Type B pancreatic cell (in vitro differentiated cells): Measurements from ENCODE around the gene RIMS3. TPM values are rescaled to one million over a fixed set of nuclear protein-coding genes. Genes with fewer than 3 reads are reported as not detected.

Experiments used
- DNase-seq: peaks from one replicate; pipeline ENCODE4 v3.0.0; 2021; ENCODE audit warnings: mixed read lengths; ENCODE audit not compliant: unreplicated experiment; ENCODE audit errors: extremely low spot score
- H3K27ac Mint-ChIP-seq: 2 replicates; pipeline ENCODE4 v1.8.0; 2021; ENCODE audit warnings: mild to moderate bottlenecking, mixed read lengths
- H3K27me3 Mint-ChIP-seq: 2 replicates; pipeline ENCODE4 v1.8.0; 2021; ENCODE audit warnings: mixed read lengths
- H3K36me3 Mint-ChIP-seq: 2 replicates; pipeline ENCODE4 v1.8.0; 2021; ENCODE audit warnings: mixed read lengths
- H3K4me1 Mint-ChIP-seq: one replicate; pipeline ENCODE4 v1.8.0; 2021; ENCODE audit warnings: mixed read lengths; ENCODE audit not compliant: unreplicated experiment
- H3K4me3 Mint-ChIP-seq: 2 replicates; pipeline ENCODE4 v1.8.0; 2021; ENCODE audit warnings: mild to moderate bottlenecking, mixed read lengths
- H3K9me3 Mint-ChIP-seq: 2 replicates; pipeline ENCODE4 v1.8.0; 2021; ENCODE audit warnings: mixed read lengths
- total RNA-seq: library from RNA; stranded (reverse); gene quantifications from 2 replicates; pipeline ENCODE4 v1.2.1, GENCODE V29; 2021; ENCODE audit warnings: low replicate concordance
- TF ChIP-seq, protein P1 (sequence below): fragments of 200-600 bp; sonication (generic); conservative IDR thresholded peaks from 2 replicates; pipeline ENCODE4 v1.5.0; 2021; ENCODE audit warnings: antibody characterized with exemption, mild to moderate bottlenecking

The RIMS3 gene
- total RNA-seq, 1 donor from 2014 or later, result 4.2 TPM

- DNase-seq, result no peak
- H3K27ac Mint-ChIP-seq, result peak overlapping the region; percentile 58
- peaks cover 41% of the 10 kb centered on the region for H3K4me1 Mint-ChIP-seq
- TF ChIP-seq, protein P1, sequence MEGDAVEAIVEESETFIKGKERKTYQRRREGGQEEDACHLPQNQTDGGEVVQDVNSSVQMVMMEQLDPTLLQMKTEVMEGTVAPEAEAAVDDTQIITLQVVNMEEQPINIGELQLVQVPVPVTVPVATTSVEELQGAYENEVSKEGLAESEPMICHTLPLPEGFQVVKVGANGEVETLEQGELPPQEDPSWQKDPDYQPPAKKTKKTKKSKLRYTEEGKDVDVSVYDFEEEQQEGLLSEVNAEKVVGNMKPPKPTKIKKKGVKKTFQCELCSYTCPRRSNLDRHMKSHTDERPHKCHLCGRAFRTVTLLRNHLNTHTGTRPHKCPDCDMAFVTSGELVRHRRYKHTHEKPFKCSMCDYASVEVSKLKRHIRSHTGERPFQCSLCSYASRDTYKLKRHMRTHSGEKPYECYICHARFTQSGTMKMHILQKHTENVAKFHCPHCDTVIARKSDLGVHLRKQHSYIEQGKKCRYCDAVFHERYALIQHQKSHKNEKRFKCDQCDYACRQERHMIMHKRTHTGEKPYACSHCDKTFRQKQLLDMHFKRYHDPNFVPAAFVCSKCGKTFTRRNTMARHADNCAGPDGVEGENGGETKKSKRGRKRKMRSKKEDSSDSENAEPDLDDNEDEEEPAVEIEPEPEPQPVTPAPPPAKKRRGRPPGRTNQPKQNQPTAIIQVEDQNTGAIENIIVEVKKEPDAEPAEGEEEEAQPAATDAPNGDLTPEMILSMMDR, result no peak
- H3K9me3 Mint-ChIP-seq, result no peaks in the 10 kb centered on the region
- peaks cover 22% of the 10 kb centered on the region for H3K36me3 Mint-ChIP-seq
- H3K27me3 Mint-ChIP-seq, result no peaks in the 10 kb centered on the region
- H3K4me3 Mint-ChIP-seq, result peak overlapping the region; percentile 65
Measured at GRCh38 chr1:40689737-40690136, 24.3 kb upstream of the RIMS3 start.

- TF ChIP-seq, protein P1, result no peak
- no peak overlapping the region for H3K27ac Mint-ChIP-seq
Measured at GRCh38 chr1:40687661-40688060, 22.2 kb upstream of the RIMS3 start.

DNA sequence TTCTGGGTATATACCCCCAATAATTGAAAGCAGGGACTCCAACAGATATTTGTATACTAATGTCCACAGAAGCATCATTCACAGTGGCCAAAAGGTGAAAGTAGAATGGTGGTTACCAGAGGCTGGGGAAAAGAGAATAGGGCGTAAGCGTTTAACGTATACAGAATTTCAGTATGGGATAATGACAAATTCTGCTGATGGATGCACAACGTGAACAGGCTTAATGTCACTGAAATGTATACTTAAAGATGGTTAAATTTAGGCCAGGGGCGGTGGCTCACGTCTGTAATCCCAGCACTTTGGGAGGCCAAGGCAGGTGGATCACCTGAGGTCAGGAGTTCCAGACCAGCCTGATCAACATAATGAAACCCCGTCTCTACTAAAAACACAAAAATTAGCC, 21.6 kb upstream of the RIMS3 start:
- no peak for DNase-seq
- Mint-ChIP-seq H3K36me3 (peaks cover 22% of the 10 kb centered on the region), H3K27ac (no peak overlapping the region), H3K4me3 (no peak overlapping the region), H3K9me3 (no peaks in the 10 kb centered on the region), H3K4me1 (peaks cover 16% of the 10 kb centered on the region), H3K27me3 (no peaks in the 10 kb centered on the region)
- TF ChIP-seq, protein P1, result no peak

More at GRCh38 chr1:40687661-40688060, 22.2 kb upstream of the RIMS3 start:
- Mint-ChIP-seq H3K27me3 (no peaks in the 10 kb centered on the region), H3K4me3 (no peak overlapping the region), H3K4me1 (peaks cover 22% of the 10 kb centered on the region), H3K36me3 (peaks cover 22% of the 10 kb centered on the region), H3K9me3 (no peaks in the 10 kb centered on the region)
- no peak for DNase-seq

DNA sequence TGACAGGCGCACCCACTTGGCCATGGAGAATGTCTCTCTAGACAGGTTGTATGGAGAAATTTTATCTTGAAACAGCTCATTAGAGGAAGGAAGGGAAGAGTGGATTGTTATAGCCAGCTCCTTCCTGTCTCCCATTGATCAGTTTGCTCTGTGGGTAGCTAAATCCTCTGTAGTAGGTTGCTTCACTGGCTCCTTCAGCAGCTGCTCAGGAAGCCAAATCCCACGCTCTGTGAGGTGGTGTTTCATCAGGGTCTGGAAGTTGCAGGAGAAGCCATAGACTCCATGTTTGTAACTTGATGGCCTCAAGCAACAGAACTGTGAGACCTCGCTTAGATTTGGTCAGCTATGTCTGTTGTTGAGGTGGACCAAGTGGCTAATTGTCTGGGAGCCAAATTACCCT, 19.2 kb upstream of the RIMS3 start:
- DNase-seq, result peak; percentile 13
- TF ChIP-seq, protein P1, result no peak
- Mint-ChIP-seq H3K9me3 (no peaks in the 10 kb centered on the region), H3K4me3 (no peak overlapping the region), H3K36me3 (peaks cover 16% of the 10 kb centered on the region), H3K27ac (no peak overlapping the region), H3K27me3 (no peaks in the 10 kb centered on the region), H3K4me1 (peaks cover 7% of the 10 kb centered on the region)

GRCh38 chr1:40679165-40679953, 13.9 kb upstream of the RIMS3 start:
- H3K4me3 Mint-ChIP-seq, result no peak overlapping the region
- TF ChIP-seq, protein P1, result no peak
- no peaks in the 10 kb centered on the region for H3K27me3 Mint-ChIP-seq
- no peaks in the 10 kb centered on the region for H3K4me1 Mint-ChIP-seq
- no peak overlapping the region for H3K27ac Mint-ChIP-seq
- peak; percentile 25 for DNase-seq
- H3K36me3 Mint-ChIP-seq, result no peaks in the 10 kb centered on the region
- H3K9me3 Mint-ChIP-seq, result no peaks in the 10 kb centered on the region
